Measurements from ENCODE around the gene CFAP107.

- TF ChIP-seq CTCF (IDR thresholded peaks at IDR 0.05) (no peak), POLR2AphosphoS5 (IDR thresholded peaks at IDR 0.05) (no peak)
Observed at GRCh38 chr1:12709696-12710095, 36.3 kb upstream of the CFAP107 start.
